ENCODE measurements around the gene AKAP8.
"Not testable (repeated sequence)": the region's sequence is repeated elsewhere in the genome, so short reads cannot be mapped to it uniquely, and the experiment has no call there.

Gene AKAP8

DNA sequence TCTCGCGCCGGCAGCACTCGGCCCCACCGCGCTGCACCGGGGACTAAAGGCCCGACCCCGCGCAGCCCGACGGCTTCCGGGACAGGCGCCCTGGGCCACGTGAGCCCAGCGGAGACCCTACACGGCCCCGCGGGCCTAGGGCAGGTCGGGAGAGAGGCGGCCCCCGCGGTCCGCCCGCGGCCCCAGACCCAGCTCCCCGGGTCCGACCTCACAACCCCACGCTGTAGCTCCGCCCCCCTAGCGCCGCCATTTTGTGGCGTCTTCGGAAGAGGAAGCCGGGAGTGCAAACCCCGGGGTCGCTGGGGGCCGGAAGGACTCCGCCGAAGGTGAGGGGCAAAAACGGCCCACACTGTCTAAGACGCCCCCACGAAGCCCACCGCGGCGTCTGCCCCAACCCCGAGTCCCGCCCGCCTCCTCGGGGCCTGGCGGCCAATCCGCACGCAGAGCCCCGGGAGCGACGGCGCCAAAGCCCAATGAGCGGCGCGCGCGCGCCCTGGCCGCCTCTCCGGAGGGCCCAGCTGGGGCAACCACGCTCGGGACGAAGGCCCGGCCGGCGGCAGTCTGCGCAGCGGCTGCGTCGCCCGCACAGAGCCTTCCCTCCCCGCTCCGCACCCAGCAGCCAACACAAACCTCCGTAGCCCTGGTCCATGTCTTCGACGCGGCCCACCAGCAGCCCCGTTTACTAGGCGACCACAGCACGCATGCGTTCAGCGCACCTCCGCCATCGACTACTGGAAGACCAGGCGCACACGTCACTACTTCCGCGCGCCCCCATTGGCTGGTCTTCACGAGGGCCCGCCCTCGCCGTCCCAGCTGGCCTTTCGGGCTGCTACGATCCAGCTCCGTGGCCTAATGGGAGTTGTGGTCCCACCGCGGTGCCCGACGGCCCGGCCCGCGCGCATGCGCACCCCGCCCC lies at the start of gene AKAP8:
Gene AKAP8, minus strand, starts transcription at position 705 of the 916 bp plus-strand sequence. Its CDS starts 56 bp downstream, at position 649.
- DNase-seq (ENCODE audit: low read depth): peak; percentile 93

GRCh38 chr19:15427991-15428471 lies 48.4 kb upstream of the AKAP8 start:
- no peak for DNase-seq (ENCODE audit: low read depth)

GRCh38 chr19:15427350-15427700 lies 47.7 kb upstream of the AKAP8 start:
- no peak for DNase-seq (ENCODE audit: low read depth)

GRCh38 chr19:15426485-15427349 lies 47.1 kb upstream of the AKAP8 start:
- no peak for DNase-seq (ENCODE audit: low read depth)

GRCh38 chr19:15425321-15425950 lies 45.8 kb upstream of the AKAP8 start:
- DNase-seq (ENCODE audit: low read depth): no peak

- no peak for DNase-seq (ENCODE audit: low read depth)
Measured at GRCh38 chr19:15424692-15425272, 45.2 kb upstream of the AKAP8 start.

GRCh38 chr19:15424121-15424520 lies 44.5 kb upstream of the AKAP8 start:
- no peak for DNase-seq (ENCODE audit: low read depth)

- DNase-seq (ENCODE audit: low read depth): no peak
Measured at GRCh38 chr19:15423130-15423529, 43.5 kb upstream of the AKAP8 start.

- no peak for DNase-seq (ENCODE audit: low read depth)
Measured at GRCh38 chr19:15422296-15423075, 42.9 kb upstream of the AKAP8 start.

DNA sequence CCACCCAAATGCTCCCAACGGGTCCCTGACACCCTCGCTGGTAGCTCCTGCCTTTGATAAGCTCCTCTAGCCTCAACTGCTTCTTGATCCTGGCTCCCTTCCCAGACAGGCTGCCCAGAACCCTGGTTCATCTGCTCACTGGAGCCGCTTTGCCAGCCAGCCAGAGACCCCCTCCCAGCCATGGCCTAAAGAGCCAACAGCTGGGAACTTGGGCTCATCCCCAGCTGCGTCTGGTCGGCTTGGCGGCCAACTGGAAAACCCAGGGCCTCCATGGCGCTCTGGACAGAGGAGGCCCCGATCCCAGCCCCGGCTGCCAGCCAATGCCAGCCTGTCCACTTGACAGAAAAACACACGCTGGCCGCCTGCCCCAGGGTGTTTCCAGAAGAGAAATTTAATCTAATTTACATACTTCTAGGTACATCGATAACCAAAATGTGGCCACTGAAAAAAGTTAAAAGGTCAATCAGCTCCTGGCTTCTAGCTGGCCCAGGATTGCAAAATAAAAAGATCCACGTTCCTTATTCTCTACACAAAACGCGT lies 42.2 kb upstream of the AKAP8 start:
- DNase-seq (ENCODE audit: low read depth): no peak

DNA sequence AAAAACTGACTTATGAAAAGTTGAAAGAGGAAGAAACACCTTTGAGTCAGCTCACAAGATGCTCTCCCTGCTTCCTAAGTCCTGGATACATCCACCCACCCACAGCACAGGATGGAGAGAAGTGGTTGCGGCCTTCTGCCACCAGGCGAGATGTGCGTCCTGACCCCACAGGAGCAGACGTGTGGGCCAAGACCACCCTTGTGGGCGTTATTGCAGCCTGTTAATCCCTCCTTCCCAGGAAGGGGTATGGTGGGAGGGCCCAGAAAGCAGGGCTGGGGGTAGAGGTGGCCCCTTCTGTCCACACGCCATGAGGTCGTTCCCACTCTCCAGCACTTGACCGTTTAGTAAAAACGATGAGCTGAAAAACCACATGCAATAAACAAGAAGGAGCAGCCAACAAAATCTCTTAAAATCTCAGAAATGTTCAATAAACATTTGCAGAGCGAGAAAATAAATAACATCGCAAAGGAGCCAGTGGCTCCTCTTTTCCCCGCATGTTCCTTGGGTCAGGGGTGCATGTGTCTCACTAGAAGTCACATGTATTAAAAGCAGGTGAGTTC lies 41.6 kb upstream of the AKAP8 start:
- no peak for DNase-seq (ENCODE audit: low read depth)

DNA sequence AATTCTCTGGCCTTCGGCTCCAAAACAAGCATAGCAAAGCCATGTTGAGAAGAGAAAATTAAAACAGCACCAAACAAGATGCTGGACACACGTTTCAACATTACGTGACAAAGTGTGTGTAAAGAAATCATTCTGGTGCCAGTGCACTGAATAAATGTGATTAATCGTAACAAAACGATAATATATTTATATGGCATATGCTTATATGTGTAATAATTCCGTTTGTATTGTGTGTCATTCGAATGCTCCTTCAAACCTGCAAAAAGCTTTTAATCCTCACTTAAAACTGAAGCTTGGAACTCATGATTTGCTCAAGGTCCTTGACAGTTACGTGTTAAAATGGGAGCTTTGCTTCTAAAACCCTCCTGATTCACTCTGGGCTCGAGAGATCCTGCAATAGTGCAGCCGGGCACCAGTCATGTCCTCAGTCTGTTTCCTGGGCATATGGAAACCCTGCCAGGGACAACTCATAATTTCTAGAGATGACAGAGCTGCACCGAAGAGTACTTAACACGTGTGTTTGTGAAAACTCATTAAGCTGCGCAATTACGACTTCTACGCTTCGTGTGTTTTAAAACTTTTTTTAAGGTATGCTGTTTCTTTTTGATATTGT lies 39.9 kb upstream of the AKAP8 start:
- DNase-seq (ENCODE audit: low read depth): no peak

GRCh38 chr19:15418579-15419412 lies 39.2 kb upstream of the AKAP8 start, which contains the start of gene AKAP8L:
AKAP8L (minus strand) TSS chr19:15418988; CDS start chr19:15418923, 65 bp downstream.
- DNase-seq (ENCODE audit: low read depth): peak; percentile 97

DNA sequence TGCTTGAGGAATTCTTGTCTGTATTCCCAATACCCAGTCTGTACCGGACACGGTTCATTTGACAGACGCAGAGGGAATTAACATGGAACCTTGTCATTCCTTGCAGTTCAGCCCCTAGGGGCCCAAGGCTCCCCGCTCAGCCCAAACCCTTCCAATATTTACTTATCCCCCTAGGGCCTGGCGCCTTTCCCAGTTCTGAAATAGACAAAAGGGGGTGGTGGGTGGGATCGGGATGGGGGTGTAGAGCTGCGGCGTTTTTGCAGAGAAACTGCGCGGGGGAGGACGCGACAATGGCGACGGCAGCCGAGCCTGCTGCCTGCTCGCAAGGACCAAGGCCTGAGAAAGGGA lies 38.6 kb upstream of the AKAP8 start:
- no peak for DNase-seq (ENCODE audit: low read depth)

DNA sequence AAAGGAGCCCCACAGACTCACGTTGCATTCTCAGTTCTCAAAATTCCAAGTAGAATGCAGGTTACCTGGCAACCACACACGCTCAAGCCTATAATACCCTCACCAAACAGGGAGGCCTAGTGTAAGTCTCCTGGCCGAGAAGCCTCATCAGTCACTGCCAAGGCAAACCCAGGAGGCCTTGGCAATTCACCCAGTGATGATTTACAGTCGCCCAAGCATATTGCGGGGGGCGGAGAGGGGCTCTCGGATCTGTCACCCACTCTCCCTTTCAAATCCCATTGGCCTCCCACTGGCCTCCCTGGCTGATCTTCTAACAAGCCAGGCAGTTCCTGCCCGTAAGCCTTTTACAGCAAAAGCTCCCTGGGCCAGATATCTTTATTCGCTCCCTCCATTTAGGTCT lies 38.1 kb upstream of the AKAP8 start:
- no peak for DNase-seq (ENCODE audit: low read depth)

GRCh38 chr19:15412832-15413231 lies 33.2 kb upstream of the AKAP8 start:
- DNase-seq (ENCODE audit: low read depth): no peak

- not testable (repeated sequence) for DNase-seq (ENCODE audit: low read depth)
Measured at GRCh38 chr19:15411351-15411750, 31.8 kb upstream of the AKAP8 start.

GRCh38 chr19:15404780-15405211 lies 25.2 kb upstream of the AKAP8 start:
- no peak for DNase-seq (ENCODE audit: low read depth)
